HL-60 (cell line): ENCODE results near the gene CEP63.

Experiments used
- DNase-seq, 2 experiments: peaks; one replicate each; pipeline ENCODE4 v3.0.0-alpha.2; 2010 to 2020; ENCODE audit warnings: low read depth in 1 of 2, low spot score in 1 of 2
- H3K27ac ChIP-seq: fragments of 250-450 bp; sonication (Bioruptor Pico); replicated peaks from 2 replicates; pipeline ENCODE4 v1.5.1; 2020; ENCODE audit warnings: mild to moderate bottlenecking, moderate library complexity
- H3K27me3 ChIP-seq: fragments of 250-450 bp; sonication (Bioruptor Pico); 2 replicates; pipeline ENCODE4 v1.5.1; 2021; ENCODE audit warnings: mild to moderate bottlenecking, moderate library complexity; ENCODE audit not compliant: insufficient read depth, poor library complexity, severe bottlenecking
- H3K4me3 ChIP-seq: replicated peaks from 2 replicates; pipeline ENCODE4 v1.5.1; 2011; ENCODE audit warnings: mild to moderate bottlenecking, control low read depth, low read length; ENCODE audit not compliant: insufficient read depth
- CTCF ChIP-seq: IDR thresholded peaks from one replicate; pipeline ENCODE4 v1.5.1; 2011; ENCODE audit warnings: low read length, control low read depth, inconsistent platforms; ENCODE audit not compliant: insufficient read depth
- GABPA ChIP-seq: IDR thresholded peaks from 2 replicates; pipeline ENCODE4 v1.6.1; 2012; ENCODE audit warnings: low read depth
- POLR2AphosphoS5 ChIP-seq: IDR thresholded peaks from 2 replicates; pipeline ENCODE4 v1.6.1; 2012; ENCODE audit warnings: low read depth
- REST ChIP-seq: IDR thresholded peaks from 2 replicates; pipeline ENCODE4 v1.6.1; 2012; ENCODE audit warnings: low read depth; ENCODE audit not compliant: insufficient replicate concordance
- SPI1 ChIP-seq: IDR thresholded peaks from 2 replicates; pipeline ENCODE4 v1.6.1; 2012; ENCODE audit warnings: low read depth, mild to moderate bottlenecking, borderline replicate concordance

CEP63 gene

GRCh38 chr3:134441821-134442220 is 44.0 kb upstream of the CEP63 start:
- H3K27me3 ChIP-seq: no peaks in the 10 kb centered on the region
- no peak for TF ChIP-seq CTCF
- no peak for TF ChIP-seq SPI1
- no peak for TF ChIP-seq POLR2AphosphoS5
- no peak for TF ChIP-seq REST
- TF ChIP-seq GABPA: no peak
- no peak overlapping the region for H3K4me3 ChIP-seq
- no peak for DNase-seq
- H3K27ac ChIP-seq: no peak overlapping the region

- TF ChIP-seq CTCF: no peak
- no peak for TF ChIP-seq REST
- no peak for TF ChIP-seq GABPA
- TF ChIP-seq SPI1: no peak
- TF ChIP-seq POLR2AphosphoS5: no peak
- H3K27ac ChIP-seq: no peak overlapping the region
- no peak overlapping the region for H3K4me3 ChIP-seq
- DNase-seq: no peak
- no peaks in the 10 kb centered on the region for H3K27me3 ChIP-seq
Measured at GRCh38 chr3:134445095-134445494, 40.8 kb upstream of the CEP63 start.

- no peak overlapping the region for H3K4me3 ChIP-seq
- no peak overlapping the region for H3K27ac ChIP-seq
- TF ChIP-seq CTCF (no peak), GABPA (no peak), REST (no peak), SPI1 (no peak), POLR2AphosphoS5 (no peak)
- DNase-seq: peak in 1 of 2 experiments; percentile 1
- H3K27me3 ChIP-seq: no peaks in the 10 kb centered on the region
Measured at GRCh38 chr3:134445636-134446035, 40.2 kb upstream of the CEP63 start.
